H9 (cell line): ENCODE measurements around the gene FGF22. TPM values are rescaled to one million over a fixed set of nuclear protein-coding genes. Genes with fewer than 3 reads are reported as not detected.

Source experiments
- DNase-seq: peaks from one replicate; pipeline ENCODE4 v3.0.0-alpha.2; 2017
- H2AFZ ChIP-seq: one replicate; pipeline ENCODE4 v1.6.1; 2013; ENCODE audit warnings: mild to moderate bottlenecking, low read length, control low read depth, moderate library complexity
- H2AK5ac ChIP-seq: 2 replicates; pipeline ENCODE4 v1.6.1; 2013; ENCODE audit warnings: low read length, control low read depth, mixed read lengths; ENCODE audit not compliant: insufficient read length
- H2BK120ac ChIP-seq: one replicate; pipeline ENCODE4 v1.6.1; 2013; ENCODE audit warnings: low read depth, mild to moderate bottlenecking, low read length, control low read depth, inconsistent platforms; ENCODE audit not compliant: poor library complexity, severe bottlenecking
- H2BK12ac ChIP-seq: 2 replicates; pipeline ENCODE4 v1.6.1; 2013; ENCODE audit warnings: low read length, control low read depth, mixed read lengths, low read depth; ENCODE audit not compliant: insufficient read length
- H2BK15ac ChIP-seq: 2 replicates; pipeline ENCODE4 v1.6.1; 2013; ENCODE audit warnings: low read depth, low read length, control low read depth
- H2BK20ac ChIP-seq: one replicate; pipeline ENCODE4 v1.6.1; 2013; ENCODE audit warnings: low read depth, mild to moderate bottlenecking, low read length, control low read depth, inconsistent platforms; ENCODE audit not compliant: poor library complexity, severe bottlenecking
- H2BK5ac ChIP-seq: 2 replicates; pipeline ENCODE4 v1.6.1; 2013; ENCODE audit warnings: low read length, control low read depth, mixed read lengths; ENCODE audit not compliant: insufficient read length
- H3K14ac ChIP-seq: 2 replicates; pipeline ENCODE4 v1.6.1; 2013; ENCODE audit warnings: low read length, control low read depth; ENCODE audit not compliant: insufficient read depth
- H3K18ac ChIP-seq: 2 replicates; pipeline ENCODE4 v1.6.1; 2013; ENCODE audit warnings: low read depth, mild to moderate bottlenecking, mixed read lengths, low read length, control low read depth; ENCODE audit not compliant: insufficient read length
- H3K23ac ChIP-seq: 2 replicates; pipeline ENCODE4 v1.6.1; 2013; ENCODE audit warnings: low read length, control low read depth, mixed read lengths, low read depth; ENCODE audit not compliant: insufficient read length
- H3K23me2 ChIP-seq: 2 replicates; pipeline ENCODE4 v1.6.1; 2013; ENCODE audit warnings: low read depth, mild to moderate bottlenecking, mixed read lengths, low read length, control low read depth; ENCODE audit not compliant: insufficient read length, poor library complexity, severe bottlenecking
- H3K27ac ChIP-seq: 2 replicates; pipeline ENCODE4 v1.5.1; 2013; ENCODE audit warnings: low read length, control low read depth, mixed read lengths, low read depth; ENCODE audit not compliant: insufficient read length
- H3K27me3 ChIP-seq: 2 replicates; pipeline ENCODE4 v1.6.1; 2013; ENCODE audit warnings: low read length, control low read depth, inconsistent platforms; ENCODE audit not compliant: insufficient read depth
- H3K4ac ChIP-seq: 2 replicates; pipeline ENCODE4 v1.6.1; 2013; ENCODE audit warnings: low read depth, mild to moderate bottlenecking, control low read depth, inconsistent platforms, low read length, moderate library complexity
- H3K4me1 ChIP-seq: 2 replicates; pipeline ENCODE4 v1.6.1; 2013; ENCODE audit warnings: low read length, control low read depth, inconsistent platforms; ENCODE audit not compliant: insufficient read depth
- H3K4me2 ChIP-seq: 2 replicates; pipeline ENCODE4 v1.6.1; 2013; ENCODE audit warnings: low read length, control low read depth, mixed read lengths; ENCODE audit not compliant: insufficient read length, insufficient read depth
- H3K56ac ChIP-seq: 2 replicates; pipeline ENCODE4 v1.6.1; 2013; ENCODE audit warnings: low read depth, mild to moderate bottlenecking, mixed read lengths, low read length, control low read depth; ENCODE audit not compliant: insufficient read length
- H3K79me1 ChIP-seq: 2 replicates; pipeline ENCODE4 v1.6.1; 2013; ENCODE audit warnings: low read depth, mild to moderate bottlenecking, moderate library complexity, low read length, control low read depth, inconsistent platforms; ENCODE audit not compliant: insufficient read depth, poor library complexity, severe bottlenecking
- H3K79me2 ChIP-seq: 2 replicates; pipeline ENCODE4 v1.6.1; 2013; ENCODE audit warnings: low read length, control low read depth, inconsistent platforms; ENCODE audit not compliant: insufficient read depth
- H3K9ac ChIP-seq: 2 replicates; pipeline ENCODE4 v1.6.1; 2013; ENCODE audit warnings: low read length, control low read depth, mixed read lengths; ENCODE audit not compliant: insufficient read length; ENCODE audit errors: extremely low read depth
- H3K9me3 ChIP-seq: one replicate; pipeline ENCODE4 v1.6.1; 2013; ENCODE audit warnings: low read depth, low read length, inconsistent platforms; ENCODE audit not compliant: control insufficient read depth
- H3T11ph ChIP-seq: one replicate; pipeline ENCODE4 v1.6.1; 2013; ENCODE audit warnings: mild to moderate bottlenecking, low read length, control low read depth, inconsistent platforms
- H4K20me1 ChIP-seq: one replicate; pipeline ENCODE4 v1.6.1; 2013; ENCODE audit not compliant: control insufficient read depth, insufficient read length, insufficient read depth
- H4K5ac ChIP-seq: 2 replicates; pipeline ENCODE4 v1.6.1; 2013; ENCODE audit warnings: low read depth, mild to moderate bottlenecking, mixed read lengths, low read length, control low read depth; ENCODE audit not compliant: insufficient read length
- H4K8ac ChIP-seq: replicated peaks from 2 replicates; pipeline ENCODE4 v1.6.1; 2013; ENCODE audit warnings: low read length, control low read depth, mixed read lengths, low read depth; ENCODE audit not compliant: insufficient read length
- H4K91ac ChIP-seq: 2 replicates; pipeline ENCODE4 v1.6.1; 2013; ENCODE audit warnings: low read depth, mild to moderate bottlenecking, moderate library complexity, mixed read lengths, low read length, control low read depth; ENCODE audit not compliant: insufficient read length
- H3K27ac Mint-ChIP-seq, 3 experiments: 2 replicates in 2 of 3; 3 replicates in 1 of 3; pipeline ENCODE4 v1.8.0; 2020 to 2021; ENCODE audit warnings: mixed read lengths in 3 of 3, mild to moderate bottlenecking in 1 of 3, moderate library complexity in 1 of 3
- H3K27me3 Mint-ChIP-seq: 2 replicates; pipeline ENCODE4 v1.8.0; 2021; ENCODE audit warnings: low read depth, mild to moderate bottlenecking, moderate library complexity, mixed read lengths
- H3K36me3 Mint-ChIP-seq, 3 experiments: 2 replicates in 2 of 3; 3 replicates in 1 of 3; pipeline ENCODE4 v1.8.0; 2020 to 2021; ENCODE audit warnings: low read depth in 3 of 3, mixed read lengths in 3 of 3; ENCODE audit not compliant: insufficient read depth in 1 of 3
- H3K4me1 Mint-ChIP-seq, 2 experiments: 2 replicates each; pipeline ENCODE4 v1.8.0; 2020; ENCODE audit warnings: mixed read lengths in 2 of 2
- H3K4me3 Mint-ChIP-seq, 2 experiments: 2 replicates in 1 of 2; 3 replicates in 1 of 2; pipeline ENCODE4 v1.8.0; 2020 to 2021; ENCODE audit warnings: mild to moderate bottlenecking in 2 of 2, mixed read lengths in 2 of 2, moderate library complexity in 1 of 2
- H3K9me3 Mint-ChIP-seq, 2 experiments: 2 replicates in 1 of 2; 3 replicates in 1 of 2; pipeline ENCODE4 v1.8.0; 2020; ENCODE audit warnings: mild to moderate bottlenecking in 2 of 2, mixed read lengths in 2 of 2, moderate library complexity in 1 of 2
- WGBS: extraction: QIAGEN DNeasy Blood & Tissue Kit; methylation state at CpG from one replicate; pipeline ENCODE4 v1.1.7; 2013; ENCODE audit warnings: missing lambda C conversion rate, low lambda C conversion rate, mixed read lengths; ENCODE audit not compliant: insufficient read length; ENCODE audit errors: extremely low coverage; 5-methylcytosine and 5-hydroxymethylcytosine counted together
- total RNA-seq: library from RNA; stranded (reverse); gene quantifications from 2 replicates; pipeline ENCODE4 v1.2.1, GENCODE V29; 2021
- TF ChIP-seq, protein P1 (sequence below): fragments of 200-600 bp; sonication (generic); conservative IDR thresholded peaks from 3 replicates; pipeline ENCODE4 v1.8.0; 2021; ENCODE audit warnings: antibody characterized with exemption, mild to moderate bottlenecking

Gene FGF22
- total RNA-seq, 1 experiment from 2014 or later = 0.72 TPM

DNA sequence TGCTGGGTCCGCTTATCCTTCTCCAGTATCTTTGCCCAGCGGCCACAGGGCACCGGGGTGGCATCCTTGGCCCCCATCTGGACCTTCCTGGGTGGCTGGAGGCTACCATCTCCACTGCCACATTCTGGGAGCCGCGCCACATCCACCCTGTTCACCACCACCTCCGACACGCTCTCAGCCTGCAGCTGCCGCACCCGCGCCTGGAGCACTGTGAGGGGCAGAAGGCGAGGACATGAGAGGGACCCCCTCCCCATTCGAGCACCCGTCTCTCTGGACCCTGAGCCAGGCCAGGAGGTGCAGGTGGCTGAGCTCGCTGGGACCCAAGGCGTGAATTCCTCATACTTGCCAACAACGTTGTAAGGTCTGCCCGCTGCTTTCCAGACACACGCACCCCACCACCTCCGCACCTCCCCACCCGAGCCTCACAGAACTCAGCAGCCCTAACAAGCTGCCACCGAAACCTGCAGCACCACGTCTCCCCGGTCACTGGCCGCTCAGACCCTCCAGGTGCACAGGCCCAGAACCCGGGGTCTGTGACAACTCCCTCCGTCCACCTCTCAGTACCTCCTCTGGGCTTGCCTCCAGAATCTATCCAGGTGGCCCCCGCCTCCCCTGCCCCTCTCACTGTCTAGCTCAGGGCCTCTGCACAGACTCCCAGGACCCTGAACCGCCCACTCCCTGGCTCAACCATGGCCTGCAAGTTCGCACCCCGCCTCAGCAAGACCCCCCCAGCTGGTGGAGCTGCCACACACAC lies 9.5 kb upstream of the FGF22 start:
- WGBS = no CpG with 5 or more reads among the region's 30 CpGs
- Mint-ChIP-seq H3K9me3 (no peaks in the 10 kb centered on the region; a peak in 1 of 5 replicates), H3K4me3 (peak overlapping the region in 1 of 2 experiments; percentile 29; a peak in 2 of 5 replicates), H3K36me3 (peaks cover 26 to 47% (median 35%) of the 10 kb centered on the region in 3 experiments; a peak in 6 of 7 replicates), H3K4me1 (peaks cover 7 to 13% of the 10 kb centered on the region in 2 experiments), H3K27me3 (no peaks in the 10 kb centered on the region), H3K27ac (peak overlapping the region in 2 of 3 experiments; percentile 31 to 57; a peak in 2 of 7 replicates)
- Histone ChIP-seq H2BK120ac (no peak overlapping the region), H4K8ac (no peak overlapping the region), H2AFZ (no peak overlapping the region), H3K27me3 (no peaks in the 10 kb centered on the region), H2BK5ac (no peak overlapping the region), H4K20me1 (peaks cover 4% of the 10 kb centered on the region), H3K9me3 (no peaks in the 10 kb centered on the region), H3K4me2 (no peak overlapping the region), H4K91ac (no peak overlapping the region), H3K79me2 (no peaks in the 10 kb centered on the region), H2BK12ac (no peak overlapping the region), H3K9ac (no peak overlapping the region), H3T11ph (no peak overlapping the region), H3K18ac (no peak overlapping the region), H3K27ac (no peak overlapping the region), H3K79me1 (peaks cover 10% of the 10 kb centered on the region), H3K4me1 (no peaks in the 10 kb centered on the region; the same call in 1 of the 2 replicates), H3K4ac (no peak overlapping the region), H3K14ac (no peak overlapping the region), H2AK5ac (no peak overlapping the region), H4K5ac (no peak overlapping the region), H2BK20ac (no peak overlapping the region), H3K23me2 (peaks cover 7% of the 10 kb centered on the region), H3K56ac (no peak overlapping the region), H2BK15ac (no peak overlapping the region), H3K23ac (no peak overlapping the region)
- DNase-seq = no peak
- TF ChIP-seq, protein P1, sequence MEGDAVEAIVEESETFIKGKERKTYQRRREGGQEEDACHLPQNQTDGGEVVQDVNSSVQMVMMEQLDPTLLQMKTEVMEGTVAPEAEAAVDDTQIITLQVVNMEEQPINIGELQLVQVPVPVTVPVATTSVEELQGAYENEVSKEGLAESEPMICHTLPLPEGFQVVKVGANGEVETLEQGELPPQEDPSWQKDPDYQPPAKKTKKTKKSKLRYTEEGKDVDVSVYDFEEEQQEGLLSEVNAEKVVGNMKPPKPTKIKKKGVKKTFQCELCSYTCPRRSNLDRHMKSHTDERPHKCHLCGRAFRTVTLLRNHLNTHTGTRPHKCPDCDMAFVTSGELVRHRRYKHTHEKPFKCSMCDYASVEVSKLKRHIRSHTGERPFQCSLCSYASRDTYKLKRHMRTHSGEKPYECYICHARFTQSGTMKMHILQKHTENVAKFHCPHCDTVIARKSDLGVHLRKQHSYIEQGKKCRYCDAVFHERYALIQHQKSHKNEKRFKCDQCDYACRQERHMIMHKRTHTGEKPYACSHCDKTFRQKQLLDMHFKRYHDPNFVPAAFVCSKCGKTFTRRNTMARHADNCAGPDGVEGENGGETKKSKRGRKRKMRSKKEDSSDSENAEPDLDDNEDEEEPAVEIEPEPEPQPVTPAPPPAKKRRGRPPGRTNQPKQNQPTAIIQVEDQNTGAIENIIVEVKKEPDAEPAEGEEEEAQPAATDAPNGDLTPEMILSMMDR = no peak
